Astrocyte (in vitro differentiated cells and primary cell): Measurements from ENCODE around the gene KCNC2. TPM values are rescaled to one million over a fixed set of nuclear protein-coding genes. Genes with fewer than 3 reads are reported as not detected.
"Not testable (repeated sequence)": the region's sequence is repeated elsewhere in the genome, so short reads cannot be mapped to it uniquely, and the experiment has no call there.

Source experiments
- DNase-seq: peaks from one replicate; pipeline ENCODE4 v3.0.0-alpha.2; 2010; ENCODE audit warnings: low read depth
- FAIRE-seq: peaks from 2 replicates; lab custom pipeline; 2011; peaks lifted over from hg19 to GRCh38; lab: Jason Lieb, UNC
- H2AFZ ChIP-seq: 2 replicates; pipeline ENCODE4 v1.6.0; 2012; ENCODE audit warnings: low read depth, low read length, inconsistent platforms
- H3K27ac ChIP-seq: 2 replicates; pipeline ENCODE4 v1.5.1; 2011; ENCODE audit warnings: low read depth, low read length, inconsistent platforms
- H3K27me3 ChIP-seq: 2 replicates; pipeline ENCODE4 v1.6.0; 2011; ENCODE audit warnings: low read length, inconsistent platforms; ENCODE audit not compliant: insufficient read depth
- H3K36me3 ChIP-seq: 2 replicates; pipeline ENCODE4 v1.5.1; 2011; ENCODE audit warnings: low read length, inconsistent platforms; ENCODE audit not compliant: insufficient read depth
- H3K4me1 ChIP-seq: 2 replicates; pipeline ENCODE4 v1.5.1; 2011; ENCODE audit warnings: low read length, inconsistent platforms; ENCODE audit not compliant: insufficient read depth
- H3K4me2 ChIP-seq: 2 replicates; pipeline ENCODE4 v1.6.0; 2012; ENCODE audit warnings: low read length, inconsistent platforms
- H3K4me3 ChIP-seq: 2 replicates; pipeline ENCODE4 v1.5.1; 2011; ENCODE audit warnings: low read depth, mild to moderate bottlenecking, low read length, inconsistent platforms; ENCODE audit not compliant: insufficient read depth
- H3K79me2 ChIP-seq: 2 replicates; pipeline ENCODE4 v1.6.0; 2012; ENCODE audit warnings: mild to moderate bottlenecking, low read length, inconsistent platforms; ENCODE audit not compliant: insufficient read depth
- H3K9ac ChIP-seq: 2 replicates; pipeline ENCODE4 v1.6.0; 2012; ENCODE audit warnings: mild to moderate bottlenecking, low read length, inconsistent platforms
- H3K9me3 ChIP-seq: 2 replicates; pipeline ENCODE4 v1.5.1; 2012; ENCODE audit warnings: low read depth, mild to moderate bottlenecking, low read length, inconsistent platforms; ENCODE audit not compliant: insufficient read depth
- H4K20me1 ChIP-seq: 2 replicates; pipeline ENCODE4 v1.6.0; 2012; ENCODE audit warnings: low read length, inconsistent platforms; ENCODE audit not compliant: insufficient read depth
- H3K27ac Mint-ChIP-seq: one replicate; pipeline ENCODE4 v1.8.0; 2021; ENCODE audit warnings: mild to moderate bottlenecking, mixed read lengths; ENCODE audit not compliant: unreplicated experiment
- H3K27me3 Mint-ChIP-seq: one replicate; pipeline ENCODE4 v1.8.0; 2021; ENCODE audit warnings: low read depth, mixed read lengths; ENCODE audit not compliant: unreplicated experiment
- H3K36me3 Mint-ChIP-seq: one replicate; pipeline ENCODE4 v1.8.0; 2021; ENCODE audit warnings: low read depth, mixed read lengths; ENCODE audit not compliant: unreplicated experiment
- H3K4me1 Mint-ChIP-seq: one replicate; pipeline ENCODE4 v1.8.0; 2021; ENCODE audit warnings: low read depth, mixed read lengths; ENCODE audit not compliant: unreplicated experiment
- H3K4me3 Mint-ChIP-seq: one replicate; pipeline ENCODE4 v1.8.0; 2021; ENCODE audit warnings: mild to moderate bottlenecking, moderate library complexity, mixed read lengths; ENCODE audit not compliant: unreplicated experiment
- H3K9me3 Mint-ChIP-seq: one replicate; pipeline ENCODE4 v1.8.0; 2021; ENCODE audit warnings: mild to moderate bottlenecking, mixed read lengths; ENCODE audit not compliant: unreplicated experiment
- EZH2 ChIP-seq: IDR thresholded peaks from 2 replicates; pipeline ENCODE4 v1.6.1; 2012; ENCODE audit warnings: mild to moderate bottlenecking, low read length, inconsistent platforms; ENCODE audit not compliant: insufficient read depth
- total RNA-seq: library from RNA; stranded (reverse); gene quantifications from 2 replicates; pipeline ENCODE4 v1.2.1, GENCODE V29; 2021
- TF ChIP-seq, protein P1 (sequence below): IDR thresholded peaks from 2 replicates; pipeline ENCODE4 v1.5.1; 2011; ENCODE audit warnings: low read depth, mild to moderate bottlenecking, inconsistent platforms, low read length, moderate library complexity; ENCODE audit not compliant: insufficient read depth

The KCNC2 gene
- total RNA-seq, 1 donor from 2014 or later, result not detected

DNA sequence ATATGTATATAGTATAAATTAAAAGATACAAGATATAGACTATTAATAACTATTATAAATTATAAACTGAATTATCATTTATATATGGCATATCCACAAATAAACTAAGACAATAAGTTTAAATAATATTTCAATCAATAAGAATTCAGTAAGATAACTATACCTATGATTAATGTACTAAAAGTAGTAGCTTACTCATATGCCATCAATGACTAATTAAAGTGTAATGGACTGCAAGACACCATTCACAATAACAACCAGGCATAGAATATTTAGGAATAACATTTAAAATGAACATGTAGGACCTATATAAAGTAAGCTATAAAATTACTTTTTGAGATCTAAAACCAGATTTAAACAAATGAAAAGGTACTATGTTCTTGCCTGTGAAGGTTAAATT lies 18.8 kb downstream of the KCNC2 start:
- Histone ChIP-seq H3K79me2 (no peaks in the 10 kb centered on the region), H3K4me3 (no peak overlapping the region), H3K27ac (no peak overlapping the region), H2AFZ (no peak overlapping the region), H3K9ac (no peak overlapping the region), H3K4me1 (no peaks in the 10 kb centered on the region), H4K20me1 (no peaks in the 10 kb centered on the region), H3K27me3 (no peaks in the 10 kb centered on the region), H3K4me2 (no peak overlapping the region), H3K9me3 (no peaks in the 10 kb centered on the region), H3K36me3 (no peaks in the 10 kb centered on the region)
- no peak for FAIRE-seq
- Mint-ChIP-seq H3K27me3 (no peaks in the 10 kb centered on the region), H3K4me1 (no peaks in the 10 kb centered on the region), H3K4me3 (no peak overlapping the region), H3K27ac (no peak overlapping the region), H3K9me3 (no peaks in the 10 kb centered on the region), H3K36me3 (no peaks in the 10 kb centered on the region)
- no peak for DNase-seq
- no peak for TF ChIP-seq EZH2
- TF ChIP-seq, protein P1, sequence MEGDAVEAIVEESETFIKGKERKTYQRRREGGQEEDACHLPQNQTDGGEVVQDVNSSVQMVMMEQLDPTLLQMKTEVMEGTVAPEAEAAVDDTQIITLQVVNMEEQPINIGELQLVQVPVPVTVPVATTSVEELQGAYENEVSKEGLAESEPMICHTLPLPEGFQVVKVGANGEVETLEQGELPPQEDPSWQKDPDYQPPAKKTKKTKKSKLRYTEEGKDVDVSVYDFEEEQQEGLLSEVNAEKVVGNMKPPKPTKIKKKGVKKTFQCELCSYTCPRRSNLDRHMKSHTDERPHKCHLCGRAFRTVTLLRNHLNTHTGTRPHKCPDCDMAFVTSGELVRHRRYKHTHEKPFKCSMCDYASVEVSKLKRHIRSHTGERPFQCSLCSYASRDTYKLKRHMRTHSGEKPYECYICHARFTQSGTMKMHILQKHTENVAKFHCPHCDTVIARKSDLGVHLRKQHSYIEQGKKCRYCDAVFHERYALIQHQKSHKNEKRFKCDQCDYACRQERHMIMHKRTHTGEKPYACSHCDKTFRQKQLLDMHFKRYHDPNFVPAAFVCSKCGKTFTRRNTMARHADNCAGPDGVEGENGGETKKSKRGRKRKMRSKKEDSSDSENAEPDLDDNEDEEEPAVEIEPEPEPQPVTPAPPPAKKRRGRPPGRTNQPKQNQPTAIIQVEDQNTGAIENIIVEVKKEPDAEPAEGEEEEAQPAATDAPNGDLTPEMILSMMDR, result no peak

DNA sequence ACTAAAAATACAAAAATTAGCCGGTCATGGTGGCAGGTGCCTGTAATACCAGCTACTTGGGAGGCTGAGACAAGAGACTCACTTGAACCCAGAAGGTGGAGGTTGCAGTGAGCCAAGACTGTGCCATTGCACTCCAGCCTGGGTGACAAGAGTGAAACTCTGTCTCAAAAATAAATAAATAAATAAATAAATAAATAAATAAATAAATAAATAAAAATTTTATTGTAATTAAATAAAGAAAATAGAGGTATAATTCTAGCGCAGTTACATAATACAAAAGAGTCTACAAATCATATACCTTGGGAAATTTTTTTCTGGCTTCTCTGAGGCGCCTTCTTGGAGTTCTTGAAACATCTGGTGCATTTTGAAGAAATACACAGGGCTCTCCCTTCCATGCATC lies 23.8 kb downstream of the KCNC2 start:
- H3K79me2 ChIP-seq, H3K4me1 Mint-ChIP-seq, H3K9me3 ChIP-seq, H3K4me2 ChIP-seq, H3K27ac ChIP-seq, H2AFZ ChIP-seq, H3K36me3 ChIP-seq, H3K27ac Mint-ChIP-seq, H4K20me1 ChIP-seq, FAIRE-seq, DNase-seq, H3K27me3 ChIP-seq, H3K27me3 Mint-ChIP-seq, H3K4me3 ChIP-seq, H3K9ac ChIP-seq, H3K36me3 Mint-ChIP-seq, H3K4me3 Mint-ChIP-seq, H3K4me1 ChIP-seq, H3K9me3 Mint-ChIP-seq: not testable (repeated sequence)

DNA sequence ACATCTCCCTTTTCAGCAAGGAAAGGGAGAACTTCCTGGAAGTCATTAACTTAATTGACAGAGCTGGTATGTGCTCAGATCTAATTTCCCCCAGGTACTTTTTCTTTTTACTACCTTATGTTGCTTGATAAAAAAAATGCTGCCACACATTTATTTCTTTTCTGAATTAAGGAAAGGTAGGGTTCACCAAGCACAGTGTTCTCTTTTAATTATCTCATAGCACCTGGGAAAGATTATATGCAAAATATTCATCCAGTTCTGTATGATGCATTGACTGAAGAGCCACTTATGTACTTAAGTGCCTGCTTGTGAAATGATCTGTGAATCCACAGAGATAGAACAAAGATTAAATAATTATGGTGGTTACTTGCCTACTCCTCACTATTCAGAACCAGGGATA lies 25.1 kb downstream of the KCNC2 start:
- H3K4me2 ChIP-seq, result no peak overlapping the region
- FAIRE-seq (no peak), DNase-seq (no peak)
- no peak for TF ChIP-seq EZH2
- TF ChIP-seq, protein P1, result no peak
- H3K4me1 ChIP-seq, result no peaks in the 10 kb centered on the region
- no peaks in the 10 kb centered on the region for H3K36me3 Mint-ChIP-seq
- no peaks in the 10 kb centered on the region for H4K20me1 ChIP-seq
- no peak overlapping the region for H3K9ac ChIP-seq
- no peaks in the 10 kb centered on the region for H3K9me3 Mint-ChIP-seq
- H3K27me3 ChIP-seq, result no peaks in the 10 kb centered on the region
- no peak overlapping the region for H3K4me3 ChIP-seq
- no peaks in the 10 kb centered on the region for H3K4me1 Mint-ChIP-seq
- H3K36me3 ChIP-seq, result no peaks in the 10 kb centered on the region
- no peak overlapping the region for H3K4me3 Mint-ChIP-seq
- H3K9me3 ChIP-seq, result no peaks in the 10 kb centered on the region
- no peak overlapping the region for H3K27ac ChIP-seq
- H3K79me2 ChIP-seq, result no peaks in the 10 kb centered on the region
- H3K27ac Mint-ChIP-seq, result no peak overlapping the region
- no peak overlapping the region for H2AFZ ChIP-seq
- no peaks in the 10 kb centered on the region for H3K27me3 Mint-ChIP-seq
